Stimulated activated CD4-positive, alpha-beta T cell treated with anti-CD3 and anti-CD28 coated beads, Interleukin-4, amount 100 ng/mL, for 24 hours (primary cell): Measurements from ENCODE around the gene WDR64.
"Not testable (repeated sequence)": the region's sequence is repeated elsewhere in the genome, so short reads cannot be mapped to it uniquely, and the experiment has no call there.

Experiments used
- DNase-seq: peaks from one replicate; pipeline ENCODE4 v3.0.0-alpha.2; 2020

The WDR64 gene

GRCh38 chr1:241632987-241633386 is 19.1 kb upstream of the WDR64 start:
- DNase-seq, result no peak

GRCh38 chr1:241635556-241636152 is 16.4 kb upstream of the WDR64 start:
- DNase-seq, result no peak

- no peak for DNase-seq
Measured at GRCh38 chr1:241636291-241636690, 15.8 kb upstream of the WDR64 start.

GRCh38 chr1:241637046-241637590 is 15.0 kb upstream of the WDR64 start:
- no peak for DNase-seq

GRCh38 chr1:241637604-241638003 is 14.5 kb upstream of the WDR64 start:
- DNase-seq, result no peak

- DNase-seq, result no peak
Measured at GRCh38 chr1:241638099-241638682, 13.9 kb upstream of the WDR64 start.

- no peak for DNase-seq
Measured at GRCh38 chr1:241638909-241639622, 13.0 kb upstream of the WDR64 start.

- DNase-seq, result peak; percentile 29
Measured at GRCh38 chr1:241639623-241640148, 12.4 kb upstream of the WDR64 start.

- DNase-seq, result peak; percentile 91
Measured at GRCh38 chr1:241640149-241640866, 11.8 kb upstream of the WDR64 start, which contains the start of the genes CHML and OPN3. Gene CHML, minus strand, starts transcription at chr1:241640369. Its CDS starts 4,603 bp downstream, at chr1:241635766. Gene OPN3, minus strand, starts transcription at chr1:241640369. Its CDS starts 115 bp downstream, at chr1:241640254.

- no peak for DNase-seq
Measured at GRCh38 chr1:241640867-241641622, 11.0 kb upstream of the WDR64 start.

GRCh38 chr1:241641773-241642592 is 10.1 kb upstream of the WDR64 start:
- DNase-seq, result no peak

GRCh38 chr1:241642593-241642944 is 9.5 kb upstream of the WDR64 start:
- DNase-seq, result no peak

- no peak for DNase-seq
Measured at GRCh38 chr1:241644259-241644658, 7.8 kb upstream of the WDR64 start.

- no peak for DNase-seq
Measured at GRCh38 chr1:241645199-241645598, 6.9 kb upstream of the WDR64 start.

- no peak for DNase-seq
Measured at GRCh38 chr1:241646201-241646600, 5.9 kb upstream of the WDR64 start.

GRCh38 chr1:241647658-241648057 is 4.4 kb upstream of the WDR64 start:
- DNase-seq, result no peak

- DNase-seq, result no peak
Measured at GRCh38 chr1:241648159-241648558, 3.9 kb upstream of the WDR64 start.

- DNase-seq, result no peak
Measured at GRCh38 chr1:241654019-241654418, 1.9 kb downstream of the WDR64 start.

GRCh38 chr1:241654641-241655040 is 2.6 kb downstream of the WDR64 start:
- DNase-seq, result no peak

GRCh38 chr1:241658081-241658793 is 6.2 kb downstream of the WDR64 start:
- DNase-seq, result no peak

- DNase-seq, result not testable (repeated sequence)
Measured at GRCh38 chr1:241659016-241659415, 6.9 kb downstream of the WDR64 start.
